ENCODE measurements around the gene SLX4IP. TPM values are rescaled to one million over a fixed set of nuclear protein-coding genes. Genes with fewer than 3 reads are reported as not detected.
"Not testable (repeated sequence)": the region's sequence is repeated elsewhere in the genome, so short reads cannot be mapped to it uniquely, and the experiment has no call there.

Gene SLX4IP
- total RNA-seq, 1 donor from 2014 or later: 8.6 TPM

- DNase-seq (no peak), ATAC-seq (ENCODE audit: low read depth) (no peak)
- intact Hi-C loops (cut with micrococcal nuclease): loop anchor here (5.0 kb wide), 1 partner anchor 1004 kb away; no protein-coding TSS in a partner anchor
- H3K27ac Mint-ChIP-seq: no peak overlapping the region
- peaks cover 43% of the 10 kb centered on the region for H3K36me3 Mint-ChIP-seq (ENCODE audit: low read depth)
- H3K9me3 Mint-ChIP-seq: no peaks in the 10 kb centered on the region
- ChIA-PET CTCF (interaction anchor here (0.9 kb wide), 1 partner anchor 15 kb away, joined by 3 read pairs; no protein-coding TSS in a partner anchor), POLR2A (no interaction called here)
- H3K27me3 Mint-ChIP-seq: no peaks in the 10 kb centered on the region
- H3K4me3 Mint-ChIP-seq: no peak overlapping the region
- peaks cover 14% of the 10 kb centered on the region for H3K4me1 Mint-ChIP-seq
- no peak for TF ChIP-seq CTCF (IDR thresholded peaks at IDR 0.05)
Measured at GRCh38 chr20:10411673-10412072, 23.4 kb upstream of the SLX4IP start.

GRCh38 chr20:10412591-10413408 is 22.3 kb upstream of the SLX4IP start:
- intact Hi-C loops (cut with micrococcal nuclease): loop anchor here (5.0 kb wide), 1 partner anchor 1005 kb away; no protein-coding TSS in a partner anchor
- H3K4me3 Mint-ChIP-seq: no peak overlapping the region

GRCh38 chr20:10415013-10415650 is 20.0 kb upstream of the SLX4IP start:
- Mint-ChIP-seq H3K27ac (no peak overlapping the region), H3K27me3 (no peaks in the 10 kb centered on the region), H3K36me3 (ENCODE audit: low read depth) (peaks cover 49% of the 10 kb centered on the region), H3K4me3 (no peak overlapping the region), H3K9me3 (no peaks in the 10 kb centered on the region), H3K4me1 (peaks cover 20% of the 10 kb centered on the region)
- TF ChIP-seq CTCF (IDR thresholded peaks at IDR 0.05): no peak
- DNase-seq (no peak), ATAC-seq (ENCODE audit: low read depth) (no peak)
- intact Hi-C loops (cut with micrococcal nuclease): no loop called here
- ChIA-PET POLR2A (no interaction called here), CTCF (no interaction called here)

More at GRCh38 chr20:10412591-10413408, 22.3 kb upstream of the SLX4IP start:
- TF ChIP-seq CTCF (IDR thresholded peaks at IDR 0.05): no peak
- Mint-ChIP-seq H3K4me1 (peaks cover 18% of the 10 kb centered on the region), H3K27me3 (no peaks in the 10 kb centered on the region), H3K27ac (no peak overlapping the region), H3K9me3 (no peaks in the 10 kb centered on the region), H3K36me3 (ENCODE audit: low read depth) (peaks cover 41% of the 10 kb centered on the region)
- DNase-seq (no peak), ATAC-seq (ENCODE audit: low read depth) (peak; percentile 52)
- ChIA-PET CTCF (interaction anchor here (0.9 kb wide), 1 partner anchor 14 kb away, joined by 3 read pairs; no protein-coding TSS in a partner anchor), POLR2A (no interaction called here)

GRCh38 chr20:10417218-10417617 is 17.9 kb upstream of the SLX4IP start:
- POLR2A ChIA-PET, H3K27me3 Mint-ChIP-seq, H3K27ac Mint-ChIP-seq: not testable (repeated sequence)

GRCh38 chr20:10419550-10420133 is 15.5 kb upstream of the SLX4IP start:
- no peaks in the 10 kb centered on the region for H3K27me3 Mint-ChIP-seq
- peaks cover 42% of the 10 kb centered on the region for H3K36me3 Mint-ChIP-seq (ENCODE audit: low read depth)
- ChIA-PET CTCF (no interaction called here), POLR2A (no interaction called here)
- no peak for DNase-seq
- TF ChIP-seq CTCF (IDR thresholded peaks at IDR 0.05): no peak
- intact Hi-C loops (cut with micrococcal nuclease): no loop called here
- peaks cover 17% of the 10 kb centered on the region for H3K4me1 Mint-ChIP-seq
- no peaks in the 10 kb centered on the region for H3K9me3 Mint-ChIP-seq
- H3K27ac Mint-ChIP-seq: no peak overlapping the region
- no peak for ATAC-seq (ENCODE audit: low read depth)
- no peak overlapping the region for H3K4me3 Mint-ChIP-seq

More at GRCh38 chr20:10417218-10417617, 17.9 kb upstream of the SLX4IP start:
- H3K4me3 Mint-ChIP-seq; DNase-seq; intact Hi-C loops (cut with micrococcal nuclease); H3K9me3 Mint-ChIP-seq; CTCF ChIA-PET; ATAC-seq (ENCODE audit: low read depth): not testable (repeated sequence)
- H3K4me1 Mint-ChIP-seq: peaks cover 20% of the 10 kb centered on the region
- peaks cover 45% of the 10 kb centered on the region for H3K36me3 Mint-ChIP-seq (ENCODE audit: low read depth)

Measured in activated B cell treated with CpG ODN at 0.5 μM for 24 hours (primary cell).